ENCODE measurements around the gene RGS7.

DNA sequence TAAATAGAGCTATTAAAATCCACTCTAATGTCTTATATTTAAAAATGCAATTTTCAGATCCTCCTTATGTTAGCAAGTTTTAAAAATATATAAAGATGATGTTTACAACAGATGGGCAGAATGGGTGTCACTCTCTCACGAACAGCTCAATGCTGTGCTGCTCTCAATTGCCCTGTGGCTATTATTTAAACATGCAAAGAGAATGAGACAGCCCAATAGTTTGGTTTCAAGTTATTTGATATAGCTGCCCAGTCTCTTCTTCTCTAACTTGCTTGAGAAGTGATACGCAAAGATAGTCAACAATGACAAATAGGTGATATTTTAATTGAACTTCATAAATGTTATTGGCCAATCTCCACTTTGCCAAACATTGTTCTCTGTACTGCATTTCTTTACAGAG lies 545.7 kb downstream of the RGS7 start:
- TF ChIP-seq, protein P1, sequence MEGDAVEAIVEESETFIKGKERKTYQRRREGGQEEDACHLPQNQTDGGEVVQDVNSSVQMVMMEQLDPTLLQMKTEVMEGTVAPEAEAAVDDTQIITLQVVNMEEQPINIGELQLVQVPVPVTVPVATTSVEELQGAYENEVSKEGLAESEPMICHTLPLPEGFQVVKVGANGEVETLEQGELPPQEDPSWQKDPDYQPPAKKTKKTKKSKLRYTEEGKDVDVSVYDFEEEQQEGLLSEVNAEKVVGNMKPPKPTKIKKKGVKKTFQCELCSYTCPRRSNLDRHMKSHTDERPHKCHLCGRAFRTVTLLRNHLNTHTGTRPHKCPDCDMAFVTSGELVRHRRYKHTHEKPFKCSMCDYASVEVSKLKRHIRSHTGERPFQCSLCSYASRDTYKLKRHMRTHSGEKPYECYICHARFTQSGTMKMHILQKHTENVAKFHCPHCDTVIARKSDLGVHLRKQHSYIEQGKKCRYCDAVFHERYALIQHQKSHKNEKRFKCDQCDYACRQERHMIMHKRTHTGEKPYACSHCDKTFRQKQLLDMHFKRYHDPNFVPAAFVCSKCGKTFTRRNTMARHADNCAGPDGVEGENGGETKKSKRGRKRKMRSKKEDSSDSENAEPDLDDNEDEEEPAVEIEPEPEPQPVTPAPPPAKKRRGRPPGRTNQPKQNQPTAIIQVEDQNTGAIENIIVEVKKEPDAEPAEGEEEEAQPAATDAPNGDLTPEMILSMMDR (IDR thresholded peaks at IDR 0.05) = no peak
- TF ChIP-seq POLR2A (IDR thresholded peaks at IDR 0.05) = no peak

Measured in right lobe of liver (tissue), 4 donors.